WTC11 (cell line): ENCODE data around the gene ABI3.

Experiments
- SOX15 ChIP-seq: fragments of 250-450 bp; sonication (Bioruptor Pico); IDR thresholded peaks from 2 replicates; pipeline ENCODE4 v1.9.0; 2021; ENCODE audit warnings: mild to moderate bottlenecking
- TF ChIP-seq, protein P1 (sequence below): fragments of 200-600 bp; IDR thresholded peaks from 2 replicates; pipeline ENCODE4 v1.8.0; 2022; ENCODE audit warnings: antibody characterized with exemption

DNA sequence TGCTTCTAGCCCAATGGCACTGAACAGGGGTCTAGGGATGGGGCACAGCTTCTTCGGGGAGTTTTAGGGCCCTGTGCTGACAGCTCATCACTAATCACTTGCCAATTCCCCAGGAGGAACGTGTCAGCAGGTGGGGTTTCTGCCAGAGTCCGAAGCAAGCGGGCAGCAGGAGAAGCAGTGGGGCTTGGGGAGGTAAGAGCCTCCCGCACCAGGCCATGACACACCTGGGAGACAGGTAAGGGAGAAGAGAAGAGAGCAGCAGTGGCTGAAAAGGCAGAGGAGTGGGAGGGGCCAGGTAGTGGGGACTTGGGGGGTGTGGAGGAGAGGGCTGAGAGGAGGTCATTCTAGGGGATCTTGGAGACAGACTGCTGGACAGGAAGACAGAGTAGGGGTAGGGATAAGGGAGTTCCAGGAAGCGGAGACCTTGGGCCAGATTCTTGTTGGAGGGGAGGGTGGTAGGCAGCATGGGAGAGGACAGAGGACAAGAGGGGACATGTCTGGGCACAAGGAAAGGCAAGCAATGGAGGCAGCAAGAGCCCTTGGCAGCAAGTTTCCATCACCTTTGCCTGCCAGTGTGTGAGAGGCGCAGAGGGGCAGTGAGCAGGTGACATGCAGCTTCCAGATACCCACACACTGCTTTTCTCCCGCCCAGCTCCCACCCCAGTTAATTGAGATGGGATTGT lies 15.2 kb downstream of the ABI3 start:
- TF ChIP-seq, protein P1, sequence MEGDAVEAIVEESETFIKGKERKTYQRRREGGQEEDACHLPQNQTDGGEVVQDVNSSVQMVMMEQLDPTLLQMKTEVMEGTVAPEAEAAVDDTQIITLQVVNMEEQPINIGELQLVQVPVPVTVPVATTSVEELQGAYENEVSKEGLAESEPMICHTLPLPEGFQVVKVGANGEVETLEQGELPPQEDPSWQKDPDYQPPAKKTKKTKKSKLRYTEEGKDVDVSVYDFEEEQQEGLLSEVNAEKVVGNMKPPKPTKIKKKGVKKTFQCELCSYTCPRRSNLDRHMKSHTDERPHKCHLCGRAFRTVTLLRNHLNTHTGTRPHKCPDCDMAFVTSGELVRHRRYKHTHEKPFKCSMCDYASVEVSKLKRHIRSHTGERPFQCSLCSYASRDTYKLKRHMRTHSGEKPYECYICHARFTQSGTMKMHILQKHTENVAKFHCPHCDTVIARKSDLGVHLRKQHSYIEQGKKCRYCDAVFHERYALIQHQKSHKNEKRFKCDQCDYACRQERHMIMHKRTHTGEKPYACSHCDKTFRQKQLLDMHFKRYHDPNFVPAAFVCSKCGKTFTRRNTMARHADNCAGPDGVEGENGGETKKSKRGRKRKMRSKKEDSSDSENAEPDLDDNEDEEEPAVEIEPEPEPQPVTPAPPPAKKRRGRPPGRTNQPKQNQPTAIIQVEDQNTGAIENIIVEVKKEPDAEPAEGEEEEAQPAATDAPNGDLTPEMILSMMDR = no peak
- TF ChIP-seq SOX15 (CRISPR knock-in tag) = no peak
